HepG2 (cell line): Measurements from ENCODE around the gene ZNF813. TPM values are rescaled to one million over a fixed set of nuclear protein-coding genes. Genes with fewer than 3 reads are reported as not detected.
A peak's percentile ranks its signal among the peaks of the same experiment; 100 is the strongest.

ENCODE experiments used
- BATF2 ChIP-seq: sonication (generic); formaldehyde crosslinking; IDR thresholded peaks from 2 replicates; pipeline ENCODE4 v1.8.0; 2022; ENCODE audit warnings: mild to moderate bottlenecking, missing genetic modification reagents, moderate library complexity
- BCL3 ChIP-seq: sonication (generic); formaldehyde crosslinking; IDR thresholded peaks from 2 replicates; pipeline ENCODE4 v1.5.1; 2020; ENCODE audit warnings: mild to moderate bottlenecking, missing genetic modification reagents, moderate library complexity
- CCDC6 ChIP-seq: sonication (generic); formaldehyde crosslinking; IDR thresholded peaks from 2 replicates; pipeline ENCODE4 v1.8.1; 2022; ENCODE audit warnings: mild to moderate bottlenecking, missing genetic modification reagents, moderate library complexity
- CREM ChIP-seq, 2 experiments: sonication (generic) in 1 of 2; formaldehyde crosslinking in 1 of 2; IDR thresholded peaks; 2 replicates each; pipeline versions ENCODE4 v1.4.0 to v1.6.1; 2016 to 2020; ENCODE audit warnings: antibody characterized with exemption in 1 of 2, mild to moderate bottlenecking in 1 of 2, missing genetic modification reagents in 1 of 2
- DNMT1 ChIP-seq: sonication (generic); formaldehyde crosslinking; IDR thresholded peaks from 2 replicates; pipeline ENCODE4 v1.5.1; 2020; ENCODE audit warnings: mild to moderate bottlenecking, missing genetic modification reagents
- FOXA1 ChIP-seq, 2 experiments: fragments of 450-650 bp in 1 of 2; sonication (generic) in 1 of 2; formaldehyde crosslinking in 1 of 2; IDR thresholded peaks; 2 replicates each; pipeline versions ENCODE4 v1.4.0 to v1.6.1; 2016 to 2020; ENCODE audit warnings: missing genetic modification reagents in 1 of 2
- IRF9 ChIP-seq: sonication (generic); formaldehyde crosslinking; IDR thresholded peaks from 2 replicates; pipeline ENCODE4 v1.8.0; 2022; ENCODE audit warnings: missing genetic modification reagents, mild to moderate bottlenecking, borderline replicate concordance
- KAT7 ChIP-seq: IDR thresholded peaks from 2 replicates; pipeline ENCODE4 v1.6.1; 2018; ENCODE audit warnings: borderline replicate concordance, missing compliant biosample characterization
- KLF12 ChIP-seq: sonication (generic); formaldehyde crosslinking; IDR thresholded peaks from 2 replicates; pipeline ENCODE4 v1.4.0; 2020; ENCODE audit warnings: missing genetic modification reagents, borderline replicate concordance
- MIXL1 ChIP-seq: IDR thresholded peaks from 2 replicates; pipeline ENCODE4 v1.6.1; 2016
- MZF1 ChIP-seq: sonication (generic); formaldehyde crosslinking; IDR thresholded peaks from 2 replicates; pipeline ENCODE4 v1.8.1; 2023; ENCODE audit warnings: mild to moderate bottlenecking, missing genetic modification reagents, borderline replicate concordance
- RBFOX2 ChIP-seq: fragments of 200-400 bp; formaldehyde crosslinking; IDR thresholded peaks from 2 replicates; pipeline ENCODE4 v1.6.1; 2017; ENCODE audit warnings: low read depth, mild to moderate bottlenecking, low read length
- RXRA ChIP-seq: sonication (generic); formaldehyde crosslinking; IDR thresholded peaks from 2 replicates; pipeline ENCODE4 v1.5.1; 2020; ENCODE audit warnings: missing genetic modification reagents
- SALL2 ChIP-seq: sonication (generic); formaldehyde crosslinking; IDR thresholded peaks from 2 replicates; pipeline ENCODE4 v1.8.1; 2023; ENCODE audit warnings: mild to moderate bottlenecking, missing genetic modification reagents, inconsistent platforms
- SMAD9 ChIP-seq: sonication (generic); formaldehyde crosslinking; IDR thresholded peaks from 2 replicates; pipeline ENCODE4 v1.5.1; 2020; ENCODE audit warnings: mild to moderate bottlenecking, missing genetic modification reagents
- SPEN ChIP-seq: sonication (generic); formaldehyde crosslinking; IDR thresholded peaks from 2 replicates; pipeline ENCODE4 v1.5.1; 2020; ENCODE audit warnings: low read depth, mild to moderate bottlenecking, missing genetic modification reagents
- TFE3 ChIP-seq: IDR thresholded peaks from 2 replicates; pipeline ENCODE4 v1.6.1; 2016
- YY1 ChIP-seq: IDR thresholded peaks from 2 replicates; pipeline ENCODE4 v1.6.1; 2011; ENCODE audit warnings: low read length, low read depth, moderate library complexity, mild to moderate bottlenecking; ENCODE audit not compliant: insufficient read depth, insufficient replicate concordance
- ZBTB7B ChIP-seq: sonication (generic); formaldehyde crosslinking; IDR thresholded peaks from 2 replicates; pipeline ENCODE4 v1.4.0; 2020; ENCODE audit warnings: missing genetic modification reagents
- ZFAT ChIP-seq: sonication (generic); formaldehyde crosslinking; conservative IDR thresholded peaks from 2 replicates; pipeline ENCODE4 v1.8.1; 2023; ENCODE audit warnings: missing genetic modification reagents, inconsistent platforms
- ZFY ChIP-seq: sonication (generic); formaldehyde crosslinking; IDR thresholded peaks from 2 replicates; pipeline ENCODE4 v1.4.0; 2020; ENCODE audit warnings: missing genetic modification reagents
- ZNF441 ChIP-seq: sonication (generic); formaldehyde crosslinking; IDR thresholded peaks from 2 replicates; pipeline ENCODE4 v1.7.0; 2021; ENCODE audit warnings: missing genetic modification reagents, borderline replicate concordance
- ZNF713 ChIP-seq: sonication (generic); formaldehyde crosslinking; IDR thresholded peaks from 2 replicates; pipeline ENCODE4 v1.4.0; 2020; ENCODE audit warnings: mild to moderate bottlenecking, missing genetic modification reagents
- ZNF747 ChIP-seq: sonication (generic); formaldehyde crosslinking; IDR thresholded peaks from 2 replicates; pipeline ENCODE4 v1.8.1; 2023; ENCODE audit warnings: missing genetic modification reagents, mild to moderate bottlenecking, borderline replicate concordance
- ZNF776 ChIP-seq: sonication (generic); formaldehyde crosslinking; IDR thresholded peaks from 2 replicates; pipeline ENCODE4 v1.4.0; 2020; ENCODE audit warnings: mild to moderate bottlenecking, missing genetic modification reagents
- ZNF788 ChIP-seq: sonication (generic); formaldehyde crosslinking; IDR thresholded peaks from 2 replicates; pipeline ENCODE4 v1.5.0; 2020; ENCODE audit warnings: mild to moderate bottlenecking, missing genetic modification reagents, borderline replicate concordance
- polyA plus RNA-seq, 8 experiments: library from polyadenylated mRNA; depleted of rRNA in 3 of 8; stranded (reverse) in 7 of 8; unstranded in 1 of 8; fragments of >200 nt; fragmentation: Illumina TruSeq in 4 of 8; extraction: Trizol in 4 of 8; gene quantifications; 2 replicates each; pipeline versions ENCODE4 v1.2.1 to v1.2.3, GENCODE V29; 2011 to 2016; ENCODE audit warnings: low read depth in 4 of 8, missing spikeins in 1 of 8, mixed read lengths in 1 of 8; ENCODE audit not compliant: insufficient read depth in 1 of 8
- total RNA-seq, 5 experiments: library from RNA; depleted of rRNA; stranded (reverse); fragments of >200 nt; fragmentation: Illumina TruSeq; extraction: Trizol; gene quantifications; 2 replicates each; pipeline ENCODE4 v1.2.3, GENCODE V29; 2016; ENCODE audit warnings: low read depth in 1 of 5

Gene ZNF813
- total and polyA plus RNA-seq, 2 of the 13 experiments (the other 11 are each of a cell fraction or from before 2014, with no cell fraction given): 2.1 to 8.9 TPM

GRCh38 chr19:53431399-53432087 is 36.0 kb upstream of the ZNF813 start, which contains the start of gene ZNF761 (continued):
- TF ChIP-seq BCL3 (CRISPR knock-in tag) (peak; percentile 23; the same call in 1 of the 2 replicates), KAT7 (CRISPR knock-in tag) (0 out of 2 replicates have a peak, but pooled peaks have one; percentile 55), CCDC6 (CRISPR knock-in tag) (peak; percentile 26; the same call in 1 of the 2 replicates), BATF2 (CRISPR knock-in tag) (no peak), ZFAT (CRISPR knock-in tag) (peak; percentile 86), RXRA (CRISPR knock-in tag) (no peak), IRF9 (CRISPR knock-in tag) (peak; percentile 72; the same call in 1 of the 2 replicates), ZNF441 (CRISPR knock-in tag) (no peak), ZNF713 (CRISPR knock-in tag) (no peak), MIXL1 (CRISPR knock-in tag) (peak; percentile 15; the same call in 1 of the 2 replicates), ZFY (peak; percentile 54), ZBTB7B (CRISPR knock-in tag) (0 out of 2 replicates have a peak, but pooled peaks have one; percentile 41), SALL2 (CRISPR knock-in tag) (peak; percentile 64; the same call in 1 of the 2 replicates), FOXA1 (IDR thresholded peaks at IDR 0.05) (no peak), FOXA1 (CRISPR knock-in tag; IDR thresholded peaks at IDR 0.05) (peak; percentile 79), ZNF776 (CRISPR knock-in tag) (0 out of 2 replicates have a peak, but pooled peaks have one; percentile 42), ZNF747 (CRISPR knock-in tag) (no peak), SMAD9 (CRISPR knock-in tag) (no peak), SPEN (CRISPR knock-in tag) (peak; percentile 43; the same call in 1 of the 2 replicates), YY1 (peak; percentile 49), DNMT1 (CRISPR knock-in tag) (no peak), MZF1 (CRISPR knock-in tag) (no peak), CREM (IDR thresholded peaks at IDR 0.05) (peak; percentile 14; the same call in 1 of the 2 replicates), CREM (CRISPR knock-in tag; IDR thresholded peaks at IDR 0.05) (no peak), ZNF788 (CRISPR knock-in tag) (peak; percentile 35; the same call in 1 of the 2 replicates), RBFOX2 (peak; percentile 70), TFE3 (CRISPR knock-in tag) (0 out of 2 replicates have a peak, but pooled peaks have one; percentile 35), KLF12 (CRISPR knock-in tag) (no peak)
